Caco-2 (cell line): Measurements from ENCODE around the gene THBS2. TPM values are rescaled to one million over a fixed set of nuclear protein-coding genes. Genes with fewer than 3 reads are reported as not detected.

Source experiments
- BruUV-seq: library from RNA; stranded (reverse); fragments of 400-500 nt; replicated peaks from 2 replicates; lab custom pipeline; 2021; lab: Mats Ljungman, UMichigan
- CTCF ChIA-PET: fragments of 300-600 bp; sonication (Branson Sonifier 250); formaldehyde crosslinking; loops from one replicate; lab custom pipeline; 2022; ENCODE audit warnings: antibody characterized with exemption; lab: Charles Lee
- POLR2A ChIA-PET: fragments of 300-600 bp; sonication (Branson Sonifier 250); formaldehyde crosslinking; loops from one replicate; lab custom pipeline; 2022; ENCODE audit warnings: antibody characterized with exemption; lab: Charles Lee
- DNase-seq, 2 experiments: peaks; one replicate each; pipeline versions ENCODE4 v3.0.0 to v3.0.0-alpha.2; 2020 to 2022
- H3K27me3 ChIP-seq: replicated peaks from 2 replicates; pipeline ENCODE4 v1.6.0; 2011; ENCODE audit warnings: low read length; ENCODE audit not compliant: control insufficient read depth, insufficient read depth
- H3K36me3 ChIP-seq: 2 replicates; pipeline ENCODE4 v1.5.1; 2011; ENCODE audit warnings: low read length; ENCODE audit not compliant: control insufficient read depth, insufficient read depth
- H3K4me1 ChIP-seq: fragments of 250-450 bp; sonication (Bioruptor Pico); 2 replicates; pipeline ENCODE4 v1.5.1; 2020; ENCODE audit warnings: mild to moderate bottlenecking
- H3K4me3 ChIP-seq: 2 replicates; pipeline ENCODE4 v1.5.1; 2011; ENCODE audit warnings: low read depth, mild to moderate bottlenecking, control low read depth, low read length
- H3K9me3 ChIP-seq: fragments of 250-450 bp; sonication (Bioruptor Pico); 2 replicates; pipeline ENCODE4 v1.5.1; 2020; ENCODE audit warnings: mild to moderate bottlenecking, moderate library complexity
- H3K27ac Mint-ChIP-seq: one replicate; pipeline ENCODE4 v1.8.0; 2022; ENCODE audit warnings: mixed read lengths; ENCODE audit not compliant: unreplicated experiment
- H3K27me3 Mint-ChIP-seq: one replicate; pipeline ENCODE4 v1.8.0; 2022; ENCODE audit warnings: mixed read lengths; ENCODE audit not compliant: insufficient read depth, unreplicated experiment
- H3K36me3 Mint-ChIP-seq: one replicate; pipeline ENCODE4 v1.8.0; 2022; ENCODE audit warnings: mild to moderate bottlenecking, mixed read lengths; ENCODE audit not compliant: insufficient read depth, unreplicated experiment
- H3K4me1 Mint-ChIP-seq: one replicate; pipeline ENCODE4 v1.8.0; 2022; ENCODE audit warnings: low read depth, mixed read lengths; ENCODE audit not compliant: unreplicated experiment
- H3K4me3 Mint-ChIP-seq: one replicate; pipeline ENCODE4 v1.8.0; 2022; ENCODE audit warnings: mild to moderate bottlenecking, moderate library complexity, mixed read lengths; ENCODE audit not compliant: unreplicated experiment
- H3K9me3 Mint-ChIP-seq: one replicate; pipeline ENCODE4 v1.8.0; 2022; ENCODE audit warnings: mixed read lengths; ENCODE audit not compliant: unreplicated experiment
- CTCF ChIP-seq, 2 experiments: fragments of 200-600 bp in 1 of 2; IDR thresholded peaks; 1 replicate in 1 of 2; 2 replicates in 1 of 2; pipeline versions ENCODE4 v1.5.1 to v1.8.0; 2011 to 2022; ENCODE audit warnings: antibody characterized with exemption in 1 of 2, control low read depth in 1 of 2, inconsistent platforms in 1 of 2, low read depth in 1 of 2, low read length in 1 of 2, mild to moderate bottlenecking in 1 of 2, moderate library complexity in 1 of 2; ENCODE audit not compliant: insufficient read depth in 1 of 2, severe bottlenecking in 1 of 2, unreplicated experiment in 1 of 2
- intact Hi-C: fragments of 100-400 bp; cut with micrococcal nuclease; formaldehyde crosslinking; loops from one replicate; pipeline ENCODE4 v1.10.0; 2022; ENCODE audit not compliant: unreplicated experiment
- total RNA-seq: library from RNA; stranded (reverse); gene quantifications from 2 replicates; pipeline ENCODE4 v1.2.3, GENCODE V29; 2022

Gene THBS2
- total RNA-seq, 1 experiment from 2014 or later: 0.07 TPM

- H3K4me3 ChIP-seq: no peak overlapping the region
- H3K4me3 Mint-ChIP-seq: no peak overlapping the region
- no peaks in the 10 kb centered on the region for H3K27me3 ChIP-seq
- intact Hi-C loops: no loop called here
- peaks cover 6% of the 10 kb centered on the region for H3K36me3 Mint-ChIP-seq
- no peak for DNase-seq
- H3K36me3 ChIP-seq: no peaks in the 10 kb centered on the region
- no peak for TF ChIP-seq CTCF (IDR thresholded peaks at IDR 0.05; ENCODE audit: insufficient read depth in 1 of 2, low read depth in 1 of 2, low read length in 1 of 2, severe bottlenecking in 1 of 2, unreplicated experiment in 1 of 2)
- no peaks in the 10 kb centered on the region for H3K4me1 Mint-ChIP-seq
- H3K27me3 Mint-ChIP-seq: peaks cover 3% of the 10 kb centered on the region
- H3K9me3 ChIP-seq: no peaks in the 10 kb centered on the region; the same call in 1 of the 2 replicates
- BruUV-seq: no TSS peak
- H3K9me3 Mint-ChIP-seq: peaks cover 10% of the 10 kb centered on the region
- POLR2A ChIA-PET: no interaction called here
- peaks cover 9% of the 10 kb centered on the region; the same call in 1 of the 2 replicates for H3K4me1 ChIP-seq
- CTCF ChIA-PET: no interaction called here
- H3K27ac Mint-ChIP-seq: no peak overlapping the region
Measured at GRCh38 chr6:169247419-169247818, 6.2 kb downstream of the THBS2 start.

GRCh38 chr6:169246445-169246844 is 7.2 kb downstream of the THBS2 start:
- intact Hi-C loops: no loop called here
- DNase-seq: peak in 1 of 2 experiments; percentile 14
- Mint-ChIP-seq H3K27ac (no peak overlapping the region), H3K27me3 (peaks cover 3% of the 10 kb centered on the region), H3K4me1 (no peaks in the 10 kb centered on the region), H3K9me3 (peaks cover 10% of the 10 kb centered on the region), H3K4me3 (no peak overlapping the region), H3K36me3 (peaks cover 6% of the 10 kb centered on the region)
- Histone ChIP-seq H3K36me3 (no peaks in the 10 kb centered on the region), H3K4me1 (peaks cover 9% of the 10 kb centered on the region; the same call in 1 of the 2 replicates), H3K9me3 (no peaks in the 10 kb centered on the region; the same call in 1 of the 2 replicates), H3K4me3 (no peak overlapping the region), H3K27me3 (no peaks in the 10 kb centered on the region)
- ChIA-PET CTCF (no interaction called here), POLR2A (no interaction called here)
- no peak for TF ChIP-seq CTCF (IDR thresholded peaks at IDR 0.05; ENCODE audit: insufficient read depth in 1 of 2, low read depth in 1 of 2, low read length in 1 of 2, severe bottlenecking in 1 of 2, unreplicated experiment in 1 of 2)
- BruUV-seq: no TSS peak

GRCh38 chr6:169244684-169245383 is 8.8 kb downstream of the THBS2 start:
- intact Hi-C loops: no loop called here
- no peaks in the 10 kb centered on the region for H3K4me1 Mint-ChIP-seq
- no peaks in the 10 kb centered on the region for H3K27me3 ChIP-seq
- no peak overlapping the region for H3K27ac Mint-ChIP-seq
- TF ChIP-seq CTCF (IDR thresholded peaks at IDR 0.05; ENCODE audit: insufficient read depth in 1 of 2, low read depth in 1 of 2, low read length in 1 of 2, severe bottlenecking in 1 of 2, unreplicated experiment in 1 of 2): no peak
- no peaks in the 10 kb centered on the region for H3K27me3 Mint-ChIP-seq
- BruUV-seq: no TSS peak
- no peak overlapping the region for H3K4me3 Mint-ChIP-seq
- no peaks in the 10 kb centered on the region for H3K36me3 ChIP-seq
- no peak overlapping the region for H3K4me3 ChIP-seq
- peaks cover 10% of the 10 kb centered on the region for H3K9me3 Mint-ChIP-seq
- peaks cover 6% of the 10 kb centered on the region for H3K36me3 Mint-ChIP-seq
- POLR2A ChIA-PET: no interaction called here
- CTCF ChIA-PET: no interaction called here
- DNase-seq: no peak
- H3K4me1 ChIP-seq: peaks cover 9% of the 10 kb centered on the region; the same call in 1 of the 2 replicates
- no peaks in the 10 kb centered on the region; the same call in 1 of the 2 replicates for H3K9me3 ChIP-seq
